ENCODE results near the gene ADAM19. TPM values are rescaled to one million over a fixed set of nuclear protein-coding genes. Genes with fewer than 3 reads are reported as not detected.

ADAM19 gene
- total RNA-seq, 1 experiment from 2014 or later: 3.5 TPM

GRCh38 chr5:157486861-157487260 lies 88.7 kb downstream of the ADAM19 start:
- Histone ChIP-seq H3K4me3 (ENCODE audit: low read depth in 2 of 2, low read length in 2 of 2) (no peak overlapping the region), H3K9me3 (ENCODE audit: control insufficient read depth, insufficient read depth, low read depth, low read length) (no peaks in the 10 kb centered on the region), H3K27ac (ENCODE audit: low read length) (no peak overlapping the region), H3K27me3 (ENCODE audit: control insufficient read depth, insufficient read depth, low read length) (no peaks in the 10 kb centered on the region), H3K4me1 (ENCODE audit: control insufficient read depth, insufficient read depth, low read length) (no peaks in the 10 kb centered on the region), H3K36me3 (ENCODE audit: control insufficient read depth, insufficient read depth, low read length) (no peaks in the 10 kb centered on the region)
- in situ Hi-C loops (cut with HindIII; ENCODE audit: low pct_unique_long_range_greater_than_20kb, low sequenced_read_pairs): no loop called here
- intact Hi-C loops (cut with micrococcal nuclease; ENCODE audit: unreplicated experiment): no loop called here
- ATAC-seq (no peak), DNase-seq (ENCODE audit: low read depth, low spot score) (no peak)
- ChIA-PET CTCF (no interaction called here), POLR2A (no interaction called here)
- no TSS peak for BruUV-seq (replicated peaks)
- TF ChIP-seq TCF7L2 (IDR thresholded peaks at IDR 0.05; ENCODE audit: low read depth, low read length) (no peak), POLR2AphosphoS5 (IDR thresholded peaks at IDR 0.05; ENCODE audit: low read depth, low read length) (no peak), SIN3A (IDR thresholded peaks at IDR 0.05; ENCODE audit: borderline replicate concordance, insufficient read depth, low read depth, low read length) (no peak)
- TF ChIP-seq, protein P1, sequence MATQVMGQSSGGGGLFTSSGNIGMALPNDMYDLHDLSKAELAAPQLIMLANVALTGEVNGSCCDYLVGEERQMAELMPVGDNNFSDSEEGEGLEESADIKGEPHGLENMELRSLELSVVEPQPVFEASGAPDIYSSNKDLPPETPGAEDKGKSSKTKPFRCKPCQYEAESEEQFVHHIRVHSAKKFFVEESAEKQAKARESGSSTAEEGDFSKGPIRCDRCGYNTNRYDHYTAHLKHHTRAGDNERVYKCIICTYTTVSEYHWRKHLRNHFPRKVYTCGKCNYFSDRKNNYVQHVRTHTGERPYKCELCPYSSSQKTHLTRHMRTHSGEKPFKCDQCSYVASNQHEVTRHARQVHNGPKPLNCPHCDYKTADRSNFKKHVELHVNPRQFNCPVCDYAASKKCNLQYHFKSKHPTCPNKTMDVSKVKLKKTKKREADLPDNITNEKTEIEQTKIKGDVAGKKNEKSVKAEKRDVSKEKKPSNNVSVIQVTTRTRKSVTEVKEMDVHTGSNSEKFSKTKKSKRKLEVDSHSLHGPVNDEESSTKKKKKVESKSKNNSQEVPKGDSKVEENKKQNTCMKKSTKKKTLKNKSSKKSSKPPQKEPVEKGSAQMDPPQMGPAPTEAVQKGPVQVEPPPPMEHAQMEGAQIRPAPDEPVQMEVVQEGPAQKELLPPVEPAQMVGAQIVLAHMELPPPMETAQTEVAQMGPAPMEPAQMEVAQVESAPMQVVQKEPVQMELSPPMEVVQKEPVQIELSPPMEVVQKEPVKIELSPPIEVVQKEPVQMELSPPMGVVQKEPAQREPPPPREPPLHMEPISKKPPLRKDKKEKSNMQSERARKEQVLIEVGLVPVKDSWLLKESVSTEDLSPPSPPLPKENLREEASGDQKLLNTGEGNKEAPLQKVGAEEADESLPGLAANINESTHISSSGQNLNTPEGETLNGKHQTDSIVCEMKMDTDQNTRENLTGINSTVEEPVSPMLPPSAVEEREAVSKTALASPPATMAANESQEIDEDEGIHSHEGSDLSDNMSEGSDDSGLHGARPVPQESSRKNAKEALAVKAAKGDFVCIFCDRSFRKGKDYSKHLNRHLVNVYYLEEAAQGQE (IDR thresholded peaks at IDR 0.05; ENCODE audit: insufficient read depth in 1 of 2, low read depth in 2 of 2, low read length in 1 of 2): no peak
- TF ChIP-seq, protein P2, sequence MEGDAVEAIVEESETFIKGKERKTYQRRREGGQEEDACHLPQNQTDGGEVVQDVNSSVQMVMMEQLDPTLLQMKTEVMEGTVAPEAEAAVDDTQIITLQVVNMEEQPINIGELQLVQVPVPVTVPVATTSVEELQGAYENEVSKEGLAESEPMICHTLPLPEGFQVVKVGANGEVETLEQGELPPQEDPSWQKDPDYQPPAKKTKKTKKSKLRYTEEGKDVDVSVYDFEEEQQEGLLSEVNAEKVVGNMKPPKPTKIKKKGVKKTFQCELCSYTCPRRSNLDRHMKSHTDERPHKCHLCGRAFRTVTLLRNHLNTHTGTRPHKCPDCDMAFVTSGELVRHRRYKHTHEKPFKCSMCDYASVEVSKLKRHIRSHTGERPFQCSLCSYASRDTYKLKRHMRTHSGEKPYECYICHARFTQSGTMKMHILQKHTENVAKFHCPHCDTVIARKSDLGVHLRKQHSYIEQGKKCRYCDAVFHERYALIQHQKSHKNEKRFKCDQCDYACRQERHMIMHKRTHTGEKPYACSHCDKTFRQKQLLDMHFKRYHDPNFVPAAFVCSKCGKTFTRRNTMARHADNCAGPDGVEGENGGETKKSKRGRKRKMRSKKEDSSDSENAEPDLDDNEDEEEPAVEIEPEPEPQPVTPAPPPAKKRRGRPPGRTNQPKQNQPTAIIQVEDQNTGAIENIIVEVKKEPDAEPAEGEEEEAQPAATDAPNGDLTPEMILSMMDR (IDR thresholded peaks at IDR 0.05): no peak

DNA sequence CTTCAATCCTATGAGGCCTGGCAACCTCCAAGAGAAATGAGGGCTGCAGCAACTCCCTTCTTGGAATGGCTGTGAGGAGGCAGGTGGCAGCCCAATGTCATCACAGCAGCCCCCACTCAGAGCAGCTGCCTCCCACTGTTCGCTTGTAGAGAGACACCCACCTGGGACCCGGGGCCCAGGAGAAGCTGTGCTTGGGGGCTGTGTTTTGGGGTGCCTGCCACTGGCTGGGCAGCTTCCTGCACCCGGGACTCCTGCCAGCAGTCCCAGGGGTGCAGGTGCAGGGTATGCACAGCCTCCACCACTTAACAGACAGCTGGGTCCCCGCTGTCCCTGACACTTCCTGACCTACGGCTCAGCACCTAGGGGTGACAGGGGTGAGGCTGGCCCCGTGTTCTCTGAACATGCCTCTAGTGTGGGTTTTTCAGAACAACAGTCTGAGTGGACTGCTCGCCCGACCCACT lies 89.3 kb downstream of the ADAM19 start:
- intact Hi-C loops (cut with micrococcal nuclease; ENCODE audit: unreplicated experiment): no loop called here
- no peak for ATAC-seq
- H3K4me1 ChIP-seq (ENCODE audit: control insufficient read depth, insufficient read depth, low read length): no peaks in the 10 kb centered on the region
- H3K9me3 ChIP-seq (ENCODE audit: control insufficient read depth, insufficient read depth, low read depth, low read length): no peaks in the 10 kb centered on the region
- H3K27me3 ChIP-seq (ENCODE audit: control insufficient read depth, insufficient read depth, low read length): no peaks in the 10 kb centered on the region
- DNase-seq (ENCODE audit: low read depth, low spot score): no peak
- POLR2A ChIA-PET: no interaction called here
- CTCF ChIA-PET: no interaction called here
- no peak overlapping the region for H3K4me3 ChIP-seq (ENCODE audit: low read depth in 2 of 2, low read length in 2 of 2)
- no peak overlapping the region for H3K27ac ChIP-seq (ENCODE audit: low read length)
- TF ChIP-seq SIN3A (IDR thresholded peaks at IDR 0.05; ENCODE audit: borderline replicate concordance, insufficient read depth, low read depth, low read length) (no peak), TCF7L2 (IDR thresholded peaks at IDR 0.05; ENCODE audit: low read depth, low read length) (no peak), POLR2AphosphoS5 (IDR thresholded peaks at IDR 0.05; ENCODE audit: low read depth, low read length) (no peak)
- TF ChIP-seq, protein P1 (IDR thresholded peaks at IDR 0.05; ENCODE audit: insufficient read depth in 1 of 2, low read depth in 2 of 2, low read length in 1 of 2): no peak
- TF ChIP-seq, protein P2 (IDR thresholded peaks at IDR 0.05): no peak
- H3K36me3 ChIP-seq (ENCODE audit: control insufficient read depth, insufficient read depth, low read length): no peaks in the 10 kb centered on the region
- no TSS peak for BruUV-seq (replicated peaks)
- in situ Hi-C loops (cut with HindIII; ENCODE audit: low pct_unique_long_range_greater_than_20kb, low sequenced_read_pairs): no loop called here

Data from Panc1 (cell line).